Stimulated activated CD8-positive, alpha-beta memory T cell treated with anti-CD3 and anti-CD28 coated beads, Interleukin-7, amount 100 ng/mL, for 24 hours (primary cell): ENCODE data around the gene AP3M1.
"Not testable (repeated sequence)": the region's sequence is repeated elsewhere in the genome, so short reads cannot be mapped to it uniquely, and the experiment has no call there.

Source experiments
- DNase-seq: peaks from one replicate; pipeline ENCODE4 v3.0.0-alpha.2; 2020; ENCODE audit warnings: low read depth

Gene AP3M1

GRCh38 chr10:74150204-74150989 lies at the start of gene AP3M1:
Gene AP3M1, minus strand, starts transcription at chr10:74150828. Its CDS starts 12,449 bp downstream, at chr10:74138379.
- peak; percentile 56 for DNase-seq

GRCh38 chr10:74199315-74199714 lies 48.7 kb upstream of the AP3M1 start:
- no peak for DNase-seq

- no peak for DNase-seq
Measured at GRCh38 chr10:74194999-74195398, 44.4 kb upstream of the AP3M1 start.

- no peak for DNase-seq
Measured at GRCh38 chr10:74194545-74194944, 43.9 kb upstream of the AP3M1 start.

GRCh38 chr10:74190494-74190893 lies 39.9 kb upstream of the AP3M1 start:
- DNase-seq, result no peak

GRCh38 chr10:74189999-74190421 lies 39.4 kb upstream of the AP3M1 start:
- DNase-seq, result no peak

GRCh38 chr10:74188617-74189016 lies 38.0 kb upstream of the AP3M1 start:
- not testable (repeated sequence) for DNase-seq

- DNase-seq, result no peak
Measured at GRCh38 chr10:74187237-74187636, 36.6 kb upstream of the AP3M1 start.

GRCh38 chr10:74186678-74187077 lies 36.0 kb upstream of the AP3M1 start:
- no peak for DNase-seq

GRCh38 chr10:74179111-74179710 lies 28.6 kb upstream of the AP3M1 start:
- no peak for DNase-seq

GRCh38 chr10:74178042-74178791 lies 27.6 kb upstream of the AP3M1 start:
- DNase-seq, result no peak

- DNase-seq, result peak; percentile 11
Measured at GRCh38 chr10:74177140-74177677, 26.6 kb upstream of the AP3M1 start.

GRCh38 chr10:74176380-74177139 lies 25.9 kb upstream of the AP3M1 start:
- DNase-seq, result peak; percentile 91

GRCh38 chr10:74175510-74176379 lies 25.1 kb upstream of the AP3M1 start:
- no peak for DNase-seq

- DNase-seq, result no peak
Measured at GRCh38 chr10:74174521-74174920, 23.9 kb upstream of the AP3M1 start.

- DNase-seq, result no peak
Measured at GRCh38 chr10:74171625-74172024, 21.0 kb upstream of the AP3M1 start.

- no peak for DNase-seq
Measured at GRCh38 chr10:74167443-74167842, 16.8 kb upstream of the AP3M1 start.

GRCh38 chr10:74165530-74165901 lies 14.9 kb upstream of the AP3M1 start:
- DNase-seq, result no peak

- DNase-seq, result no peak
Measured at GRCh38 chr10:74164716-74165529, 14.3 kb upstream of the AP3M1 start.
